HFFc6 (cell line): ENCODE data around the gene NGEF. TPM values are rescaled to one million over a fixed set of nuclear protein-coding genes. Genes with fewer than 3 reads are reported as not detected.
"Not testable (repeated sequence)": the region's sequence is repeated elsewhere in the genome, so short reads cannot be mapped to it uniquely, and the experiment has no call there.

Experiments
- DNase-seq: peaks from one replicate; pipeline ENCODE4 v3.0.0-alpha.2; 2018
- H3K27ac Mint-ChIP-seq: 2 replicates; pipeline ENCODE4 v1.8.0; 2020; ENCODE audit warnings: mild to moderate bottlenecking, mixed read lengths
- H3K27me3 Mint-ChIP-seq: 2 replicates; pipeline ENCODE4 v1.8.0; 2021; ENCODE audit warnings: mild to moderate bottlenecking, moderate library complexity, mixed read lengths; ENCODE audit not compliant: insufficient read depth
- H3K36me3 Mint-ChIP-seq: 2 replicates; pipeline ENCODE4 v1.8.0; 2021; ENCODE audit warnings: low read depth, mixed read lengths
- H3K4me1 Mint-ChIP-seq: 2 replicates; pipeline ENCODE4 v1.8.0; 2020; ENCODE audit warnings: low read depth, mixed read lengths
- H3K4me3 Mint-ChIP-seq: 2 replicates; pipeline ENCODE4 v1.8.0; 2020; ENCODE audit warnings: mild to moderate bottlenecking, moderate library complexity, mixed read lengths
- H3K9me3 Mint-ChIP-seq: 2 replicates; pipeline ENCODE4 v1.8.0; 2020; ENCODE audit warnings: mild to moderate bottlenecking, mixed read lengths
- CTCF ChIP-seq: fragments of 200-600 bp; sonication (generic); IDR thresholded peaks from 2 replicates; pipeline ENCODE4 v1.5.0; 2021; ENCODE audit warnings: antibody characterized with exemption, mild to moderate bottlenecking
- total RNA-seq, 6 experiments: library from RNA; stranded (reverse); fragmentation: NEBNext Ultra II Directional; extraction: Animal tissue kit (Norgen Biotek cat#: 25700); gene quantifications; 2 replicates in 1 of 6; 3 replicates in 5 of 6; pipeline ENCODE4 v1.2.3, GENCODE V29; 2021

NGEF gene
- total RNA-seq, 6 experiments from 2014 or later: 0.20 to 0.36 (median 0.28) TPM; not detected in 3

GRCh38 chr2:233055362-233055761 lies 42.3 kb upstream of the NGEF start:
- Mint-ChIP-seq H3K4me3 (no peak overlapping the region), H3K27me3 (peaks cover 38% of the 10 kb centered on the region), H3K27ac (no peak overlapping the region), H3K9me3 (no peaks in the 10 kb centered on the region), H3K36me3 (no peaks in the 10 kb centered on the region), H3K4me1 (peaks cover 10% of the 10 kb centered on the region)
- no peak for DNase-seq
- no peak for TF ChIP-seq CTCF

GRCh38 chr2:233053928-233054784 lies 41.1 kb upstream of the NGEF start:
- Mint-ChIP-seq H3K36me3 (no peaks in the 10 kb centered on the region), H3K9me3 (no peaks in the 10 kb centered on the region), H3K27me3 (peaks cover 45% of the 10 kb centered on the region), H3K27ac (no peak overlapping the region), H3K4me3 (no peak overlapping the region), H3K4me1 (peaks cover 10% of the 10 kb centered on the region)
- peak; percentile 100 for TF ChIP-seq CTCF
- DNase-seq: no peak

- peaks cover 44% of the 10 kb centered on the region for H3K27me3 Mint-ChIP-seq
- not testable (repeated sequence) for H3K36me3 Mint-ChIP-seq
Observed at GRCh38 chr2:233052517-233052916, 39.5 kb upstream of the NGEF start.

GRCh38 chr2:233051241-233052149 lies 38.4 kb upstream of the NGEF start:
- Mint-ChIP-seq H3K27me3 (peaks cover 49% of the 10 kb centered on the region), H3K4me3 (no peak overlapping the region), H3K36me3 (no peaks in the 10 kb centered on the region), H3K27ac (no peak overlapping the region), H3K9me3 (no peaks in the 10 kb centered on the region), H3K4me1 (peaks cover 10% of the 10 kb centered on the region)
- DNase-seq: no peak
- TF ChIP-seq CTCF: no peak

More at GRCh38 chr2:233052517-233052916, 39.5 kb upstream of the NGEF start:
- peaks cover 10% of the 10 kb centered on the region for H3K4me1 Mint-ChIP-seq
- not testable (repeated sequence) for H3K27ac Mint-ChIP-seq, H3K9me3 Mint-ChIP-seq, H3K4me3 Mint-ChIP-seq, DNase-seq

- no peak for TF ChIP-seq CTCF
- DNase-seq: no peak
- Mint-ChIP-seq H3K27ac (no peak overlapping the region), H3K4me1 (peaks cover 23% of the 10 kb centered on the region), H3K9me3 (no peaks in the 10 kb centered on the region), H3K4me3 (no peak overlapping the region), H3K36me3 (no peaks in the 10 kb centered on the region), H3K27me3 (peaks cover 52% of the 10 kb centered on the region)
Observed at GRCh38 chr2:233049194-233049761, 36.2 kb upstream of the NGEF start.
